ENCODE measurements around the gene SLC35A5.

- TF ChIP-seq CTCF (IDR thresholded peaks at IDR 0.05) (no peak), POLR2A (IDR thresholded peaks at IDR 0.05) (no peak)
Measured at GRCh38 chr3:112579697-112580096, 17.9 kb downstream of the SLC35A5 start.

All from uterus (tissue), 2 donors.